ENCODE measurements around the gene RBMS2.

Gene RBMS2

GRCh38 chr12:56596815-56597214 lies 75.2 kb downstream of the RBMS2 start:
- no peaks in the 10 kb centered on the region for H3K9me3 ChIP-seq (ENCODE audit: control insufficient read depth in 2 of 2, low read length in 2 of 2)
- H3K9ac ChIP-seq (ENCODE audit: low read depth in 1 of 2, low read length in 2 of 2): no peak overlapping the region
- peaks cover 52 to 57% of the 10 kb centered on the region in 2 donors for H3K36me3 ChIP-seq (ENCODE audit: control insufficient read depth in 2 of 2, insufficient read depth in 2 of 2, low read length in 2 of 2)
- H3K27ac ChIP-seq (ENCODE audit: low read depth in 2 of 2, low read length in 2 of 2): no peak overlapping the region
- H3K4me3 ChIP-seq (ENCODE audit: low read length in 2 of 2): no peak overlapping the region
- no peaks in the 10 kb centered on the region for H3K4me1 ChIP-seq (ENCODE audit: control insufficient read depth in 2 of 2, insufficient read depth in 2 of 2, low read length in 2 of 2)
- no peaks in the 10 kb centered on the region for H3K27me3 ChIP-seq (ENCODE audit: control insufficient read depth in 2 of 2, insufficient read depth in 2 of 2, low read length in 2 of 2)

GRCh38 chr12:56599041-56599440 lies 77.4 kb downstream of the RBMS2 start:
- no peaks in the 10 kb centered on the region for H3K27me3 ChIP-seq (ENCODE audit: control insufficient read depth in 2 of 2, insufficient read depth in 2 of 2, low read length in 2 of 2)
- H3K9me3 ChIP-seq (ENCODE audit: control insufficient read depth in 2 of 2, low read length in 2 of 2): no peaks in the 10 kb centered on the region
- no peaks in the 10 kb centered on the region for H3K4me1 ChIP-seq (ENCODE audit: control insufficient read depth in 2 of 2, insufficient read depth in 2 of 2, low read length in 2 of 2)
- no peak overlapping the region for H3K4me3 ChIP-seq (ENCODE audit: low read length in 2 of 2)
- H3K9ac ChIP-seq (ENCODE audit: low read depth in 1 of 2, low read length in 2 of 2): no peak overlapping the region
- H3K36me3 ChIP-seq (ENCODE audit: control insufficient read depth in 2 of 2, insufficient read depth in 2 of 2, low read length in 2 of 2): peaks cover 70 to 77% of the 10 kb centered on the region in 2 donors
- H3K27ac ChIP-seq (ENCODE audit: low read depth in 2 of 2, low read length in 2 of 2): no peak overlapping the region

GRCh38 chr12:56599797-56600196 lies 78.2 kb downstream of the RBMS2 start:
- H3K9ac ChIP-seq (ENCODE audit: low read depth in 1 of 2, low read length in 2 of 2): no peak overlapping the region
- no peaks in the 10 kb centered on the region for H3K4me1 ChIP-seq (ENCODE audit: control insufficient read depth in 2 of 2, insufficient read depth in 2 of 2, low read length in 2 of 2)
- no peak overlapping the region for H3K27ac ChIP-seq (ENCODE audit: low read depth in 2 of 2, low read length in 2 of 2)
- H3K36me3 ChIP-seq (ENCODE audit: control insufficient read depth in 2 of 2, insufficient read depth in 2 of 2, low read length in 2 of 2): peaks cover 78 to 84% of the 10 kb centered on the region in 2 donors
- H3K4me3 ChIP-seq (ENCODE audit: low read length in 2 of 2): no peak overlapping the region
- H3K9me3 ChIP-seq (ENCODE audit: control insufficient read depth in 2 of 2, low read length in 2 of 2): no peaks in the 10 kb centered on the region
- H3K27me3 ChIP-seq (ENCODE audit: control insufficient read depth in 2 of 2, insufficient read depth in 2 of 2, low read length in 2 of 2): no peaks in the 10 kb centered on the region

GRCh38 chr12:56600753-56601152 lies 79.1 kb downstream of the RBMS2 start:
- Histone ChIP-seq H3K9me3 (ENCODE audit: control insufficient read depth in 2 of 2, low read length in 2 of 2) (no peaks in the 10 kb centered on the region), H3K36me3 (ENCODE audit: control insufficient read depth in 2 of 2, insufficient read depth in 2 of 2, low read length in 2 of 2) (peaks cover 84 to 89% of the 10 kb centered on the region in 2 donors), H3K27ac (ENCODE audit: low read depth in 2 of 2, low read length in 2 of 2) (no peak overlapping the region), H3K4me1 (ENCODE audit: control insufficient read depth in 2 of 2, insufficient read depth in 2 of 2, low read length in 2 of 2) (no peaks in the 10 kb centered on the region), H3K4me3 (ENCODE audit: low read length in 2 of 2) (no peak overlapping the region), H3K9ac (ENCODE audit: low read depth in 1 of 2, low read length in 2 of 2) (no peak overlapping the region), H3K27me3 (ENCODE audit: control insufficient read depth in 2 of 2, insufficient read depth in 2 of 2, low read length in 2 of 2) (no peaks in the 10 kb centered on the region)

GRCh38 chr12:56601503-56601902 lies 79.9 kb downstream of the RBMS2 start:
- Histone ChIP-seq H3K27ac (ENCODE audit: low read depth in 2 of 2, low read length in 2 of 2) (no peak overlapping the region), H3K36me3 (ENCODE audit: control insufficient read depth in 2 of 2, insufficient read depth in 2 of 2, low read length in 2 of 2) (peaks cover 91 to 96% of the 10 kb centered on the region in 2 donors), H3K9ac (ENCODE audit: low read depth in 1 of 2, low read length in 2 of 2) (no peak overlapping the region), H3K9me3 (ENCODE audit: control insufficient read depth in 2 of 2, low read length in 2 of 2) (no peaks in the 10 kb centered on the region), H3K4me1 (ENCODE audit: control insufficient read depth in 2 of 2, insufficient read depth in 2 of 2, low read length in 2 of 2) (no peaks in the 10 kb centered on the region), H3K4me3 (ENCODE audit: low read length in 2 of 2) (no peak overlapping the region), H3K27me3 (ENCODE audit: control insufficient read depth in 2 of 2, insufficient read depth in 2 of 2, low read length in 2 of 2) (no peaks in the 10 kb centered on the region)

- Histone ChIP-seq H3K27ac (ENCODE audit: low read depth in 2 of 2, low read length in 2 of 2) (no peak overlapping the region), H3K27me3 (ENCODE audit: control insufficient read depth in 2 of 2, insufficient read depth in 2 of 2, low read length in 2 of 2) (no peaks in the 10 kb centered on the region), H3K36me3 (ENCODE audit: control insufficient read depth in 2 of 2, insufficient read depth in 2 of 2, low read length in 2 of 2) (peaks cover 90 to 97% of the 10 kb centered on the region in 2 donors), H3K9me3 (ENCODE audit: control insufficient read depth in 2 of 2, low read length in 2 of 2) (no peaks in the 10 kb centered on the region), H3K9ac (ENCODE audit: low read depth in 1 of 2, low read length in 2 of 2) (no peak overlapping the region), H3K4me3 (ENCODE audit: low read length in 2 of 2) (no peak overlapping the region), H3K4me1 (ENCODE audit: control insufficient read depth in 2 of 2, insufficient read depth in 2 of 2, low read length in 2 of 2) (no peaks in the 10 kb centered on the region)
These were observed 80.6 kb downstream of the RBMS2 start for GRCh38 chr12:56602239-56602638.

- no peaks in the 10 kb centered on the region for H3K4me1 ChIP-seq (ENCODE audit: control insufficient read depth in 2 of 2, insufficient read depth in 2 of 2, low read length in 2 of 2)
- no peaks in the 10 kb centered on the region for H3K9me3 ChIP-seq (ENCODE audit: control insufficient read depth in 2 of 2, low read length in 2 of 2)
- H3K27ac ChIP-seq (ENCODE audit: low read depth in 2 of 2, low read length in 2 of 2): no peak overlapping the region
- H3K36me3 ChIP-seq (ENCODE audit: control insufficient read depth in 2 of 2, insufficient read depth in 2 of 2, low read length in 2 of 2): peaks cover 83 to 90% of the 10 kb centered on the region in 2 donors
- H3K27me3 ChIP-seq (ENCODE audit: control insufficient read depth in 2 of 2, insufficient read depth in 2 of 2, low read length in 2 of 2): no peaks in the 10 kb centered on the region
- H3K4me3 ChIP-seq (ENCODE audit: low read length in 2 of 2): no peak overlapping the region
- H3K9ac ChIP-seq (ENCODE audit: low read depth in 1 of 2, low read length in 2 of 2): no peak overlapping the region
These were observed 82.7 kb downstream of the RBMS2 start for GRCh38 chr12:56604355-56604754.

GRCh38 chr12:56614627-56615026 lies 93.0 kb downstream of the RBMS2 start:
- H3K4me1 ChIP-seq (ENCODE audit: control insufficient read depth in 2 of 2, insufficient read depth in 2 of 2, low read length in 2 of 2): no peaks in the 10 kb centered on the region
- H3K4me3 ChIP-seq (ENCODE audit: low read length in 2 of 2): no peak overlapping the region
- H3K9me3 ChIP-seq (ENCODE audit: control insufficient read depth in 2 of 2, low read length in 2 of 2): no peaks in the 10 kb centered on the region
- no peaks in the 10 kb centered on the region for H3K27me3 ChIP-seq (ENCODE audit: control insufficient read depth in 2 of 2, insufficient read depth in 2 of 2, low read length in 2 of 2)
- no peak overlapping the region for H3K9ac ChIP-seq (ENCODE audit: low read depth in 1 of 2, low read length in 2 of 2)
- no peak overlapping the region for H3K27ac ChIP-seq (ENCODE audit: low read depth in 2 of 2, low read length in 2 of 2)
- H3K36me3 ChIP-seq (ENCODE audit: control insufficient read depth in 2 of 2, insufficient read depth in 2 of 2, low read length in 2 of 2): peaks cover 80 to 89% of the 10 kb centered on the region in 2 donors

- no peaks in the 10 kb centered on the region for H3K27me3 ChIP-seq (ENCODE audit: control insufficient read depth in 2 of 2, insufficient read depth in 2 of 2, low read length in 2 of 2)
- H3K4me1 ChIP-seq (ENCODE audit: control insufficient read depth in 2 of 2, insufficient read depth in 2 of 2, low read length in 2 of 2): no peaks in the 10 kb centered on the region
- H3K36me3 ChIP-seq (ENCODE audit: control insufficient read depth in 2 of 2, insufficient read depth in 2 of 2, low read length in 2 of 2): peaks cover 73 to 82% of the 10 kb centered on the region in 2 donors
- H3K9me3 ChIP-seq (ENCODE audit: control insufficient read depth in 2 of 2, low read length in 2 of 2): no peaks in the 10 kb centered on the region
- H3K27ac ChIP-seq (ENCODE audit: low read depth in 2 of 2, low read length in 2 of 2): no peak overlapping the region
- no peak overlapping the region for H3K4me3 ChIP-seq (ENCODE audit: low read length in 2 of 2)
- H3K9ac ChIP-seq (ENCODE audit: low read depth in 1 of 2, low read length in 2 of 2): no peak overlapping the region
These were observed 94.6 kb downstream of the RBMS2 start for GRCh38 chr12:56616244-56616643.

GRCh38 chr12:56616925-56617324 lies 95.3 kb downstream of the RBMS2 start:
- H3K36me3 ChIP-seq (ENCODE audit: control insufficient read depth in 2 of 2, insufficient read depth in 2 of 2, low read length in 2 of 2): peaks cover 66 to 78% of the 10 kb centered on the region in 2 donors

GRCh38 chr12:56622535-56622934 lies 100.9 kb downstream of the RBMS2 start:
- peaks cover 19 to 40% of the 10 kb centered on the region in 2 donors for H3K36me3 ChIP-seq (ENCODE audit: control insufficient read depth in 2 of 2, insufficient read depth in 2 of 2, low read length in 2 of 2)

More at GRCh38 chr12:56616925-56617324, 95.3 kb downstream of the RBMS2 start:
- Histone ChIP-seq H3K27ac (ENCODE audit: low read depth in 2 of 2, low read length in 2 of 2) (no peak overlapping the region), H3K4me3 (ENCODE audit: low read length in 2 of 2) (no peak overlapping the region), H3K9ac (ENCODE audit: low read depth in 1 of 2, low read length in 2 of 2) (no peak overlapping the region), H3K9me3 (ENCODE audit: control insufficient read depth in 2 of 2, low read length in 2 of 2) (no peaks in the 10 kb centered on the region), H3K4me1 (ENCODE audit: control insufficient read depth in 2 of 2, insufficient read depth in 2 of 2, low read length in 2 of 2) (no peaks in the 10 kb centered on the region), H3K27me3 (ENCODE audit: control insufficient read depth in 2 of 2, insufficient read depth in 2 of 2, low read length in 2 of 2) (no peaks in the 10 kb centered on the region)

More at GRCh38 chr12:56622535-56622934, 100.9 kb downstream of the RBMS2 start:
- H3K27ac ChIP-seq (ENCODE audit: low read depth in 2 of 2, low read length in 2 of 2): no peak overlapping the region
- H3K4me1 ChIP-seq (ENCODE audit: control insufficient read depth in 2 of 2, insufficient read depth in 2 of 2, low read length in 2 of 2): peaks cover 0 to 6% of the 10 kb centered on the region in 2 donors
- no peaks in the 10 kb centered on the region for H3K27me3 ChIP-seq (ENCODE audit: control insufficient read depth in 2 of 2, insufficient read depth in 2 of 2, low read length in 2 of 2)
- no peaks in the 10 kb centered on the region for H3K9me3 ChIP-seq (ENCODE audit: control insufficient read depth in 2 of 2, low read length in 2 of 2)
- no peak overlapping the region for H3K9ac ChIP-seq (ENCODE audit: low read depth in 1 of 2, low read length in 2 of 2)
- no peak overlapping the region for H3K4me3 ChIP-seq (ENCODE audit: low read length in 2 of 2)

Data from mucosa of rectum (tissue), 2 donors.